IMR-90 (cell line): ENCODE data around the gene CD276. TPM values are rescaled to one million over a fixed set of nuclear protein-coding genes. Genes with fewer than 3 reads are reported as not detected.

Source experiments
- ATAC-seq: fragments of 200-7000 bp; cut with Tn5 transposase; 2 replicates; pipeline ENCODE4 v1.9.1; 2020; ENCODE audit warnings: low read depth, mild to moderate bottlenecking, moderate library complexity
- BruUV-seq: library from RNA; stranded (reverse); fragments of 400-500 nt; replicated peaks from 2 replicates; lab custom pipeline; 2021; lab: Mats Ljungman, UMichigan
- CTCF ChIA-PET: fragments of 300-600 bp; formaldehyde crosslinking; extraction: SDS; loops from one replicate; lab custom pipeline; 2021; ENCODE audit warnings: antibody characterized with exemption; lab: Yijun Ruan, JAX
- POLR2A ChIA-PET: fragments of 300-600 bp; sonication (Branson Sonifier 250); formaldehyde crosslinking; loops from one replicate; lab custom pipeline; 2022; ENCODE audit warnings: antibody characterized with exemption; ENCODE audit not compliant: unreplicated experiment; lab: Charles Lee
- DNase-seq: peaks from one replicate; pipeline ENCODE4 v3.0.0; 2013
- H2AFZ ChIP-seq: replicated peaks from 2 replicates; pipeline ENCODE3; 2013; ENCODE audit warnings: low read length, mild to moderate bottlenecking; ENCODE audit not compliant: poor library complexity
- H2AK5ac ChIP-seq: 2 replicates; pipeline ENCODE4 v1.6.1; 2013; ENCODE audit warnings: low read depth, low read length, inconsistent platforms
- H2AK9ac ChIP-seq: replicated peaks from 2 replicates; pipeline ENCODE3; 2013; ENCODE audit warnings: mild to moderate bottlenecking, low read depth, low read length, moderate library complexity; ENCODE audit not compliant: poor library complexity
- H2BK120ac ChIP-seq: 2 replicates; pipeline ENCODE4 v1.6.1; 2013; ENCODE audit warnings: low read depth, low read length, inconsistent platforms
- H2BK15ac ChIP-seq: 3 replicates; pipeline ENCODE4 v1.6.1; 2013; ENCODE audit warnings: low read depth, low read length, inconsistent platforms
- H2BK20ac ChIP-seq: 2 replicates; pipeline ENCODE4 v1.6.1; 2013; ENCODE audit warnings: low read depth, mild to moderate bottlenecking, inconsistent platforms, low read length, moderate library complexity
- H2BK5ac ChIP-seq: 2 replicates; pipeline ENCODE4 v1.6.1; 2013; ENCODE audit warnings: mild to moderate bottlenecking, low read depth, low read length, inconsistent platforms; ENCODE audit not compliant: poor library complexity, severe bottlenecking
- H3K14ac ChIP-seq: replicated peaks from 2 replicates; pipeline ENCODE4 v1.6.1; 2013; ENCODE audit warnings: low read depth, low read length, inconsistent platforms
- H3K18ac ChIP-seq: 2 replicates; pipeline ENCODE4 v1.6.1; 2013; ENCODE audit warnings: low read depth, low read length, control low read depth
- H3K23ac ChIP-seq: 2 replicates; pipeline ENCODE4 v1.6.1; 2013; ENCODE audit warnings: low read depth, low read length, inconsistent platforms
- H3K27ac ChIP-seq: 2 replicates; pipeline ENCODE4 v1.5.1; 2013; ENCODE audit warnings: mild to moderate bottlenecking, control low read depth, low read length; ENCODE audit not compliant: insufficient read depth
- H3K27me3 ChIP-seq: 2 replicates; pipeline ENCODE4 v1.6.1; 2013; ENCODE audit warnings: low read length; ENCODE audit not compliant: control insufficient read depth, insufficient read depth
- H3K36me3 ChIP-seq: 2 replicates; pipeline ENCODE4 v1.6.1; 2013; ENCODE audit warnings: low read length, mixed read lengths; ENCODE audit not compliant: control insufficient read depth, insufficient read depth
- H3K4ac ChIP-seq: 2 replicates; pipeline ENCODE4 v1.6.1; 2013; ENCODE audit warnings: low read depth, low read length, inconsistent platforms
- H3K4me1 ChIP-seq: 2 replicates; pipeline ENCODE4 v1.6.1; 2013; ENCODE audit warnings: low read length, mixed read lengths; ENCODE audit not compliant: control insufficient read depth, insufficient read depth
- H3K4me2 ChIP-seq: 2 replicates; pipeline ENCODE4 v1.6.1; 2013; ENCODE audit warnings: low read depth, mild to moderate bottlenecking, control low read depth, low read length, moderate library complexity
- H3K4me3 ChIP-seq: 2 replicates; pipeline ENCODE4 v1.5.1; 2013; ENCODE audit warnings: low read depth, mild to moderate bottlenecking, control low read depth, low read length, moderate library complexity; ENCODE audit not compliant: insufficient read depth
- H3K56ac ChIP-seq: 2 replicates; pipeline ENCODE4 v1.6.1; 2013; ENCODE audit warnings: low read length, inconsistent platforms; ENCODE audit not compliant: insufficient read depth; ENCODE audit errors: extremely low read depth
- H3K79me1 ChIP-seq, 2 experiments: 2 replicates each; pipeline ENCODE4 v1.6.1; 2013; ENCODE audit warnings: low read length in 2 of 2, inconsistent platforms in 1 of 2, low read depth in 1 of 2
- H3K9ac ChIP-seq: 2 replicates; pipeline ENCODE4 v1.6.1; 2013; ENCODE audit warnings: low read depth, low read length, control low read depth
- H3K9me1 ChIP-seq: 2 replicates; pipeline ENCODE4 v1.6.1; 2013; ENCODE audit warnings: low read length, inconsistent platforms; ENCODE audit not compliant: insufficient read depth
- H3K9me3 ChIP-seq: 2 replicates; pipeline ENCODE4 v1.6.1; 2013; ENCODE audit warnings: low read length; ENCODE audit not compliant: control insufficient read depth, insufficient read depth
- H4K20me1 ChIP-seq: 2 replicates; pipeline ENCODE4 v1.6.1; 2013; ENCODE audit warnings: low read length, inconsistent platforms; ENCODE audit not compliant: insufficient read depth
- H4K5ac ChIP-seq: 2 replicates; pipeline ENCODE4 v1.6.1; 2013; ENCODE audit warnings: mild to moderate bottlenecking, low read depth, low read length, control low read depth
- H4K8ac ChIP-seq, 2 experiments: 2 replicates each; pipeline ENCODE4 v1.6.1; 2013; ENCODE audit warnings: low read depth in 2 of 2, low read length in 2 of 2, control low read depth in 1 of 2, inconsistent platforms in 1 of 2
- H4K91ac ChIP-seq: 2 replicates; pipeline ENCODE4 v1.6.1; 2013; ENCODE audit warnings: low read depth, low read length, inconsistent platforms; ENCODE audit not compliant: insufficient read depth
- BHLHE40 ChIP-seq: fragments of 150-350 bp; IDR thresholded peaks from 2 replicates; pipeline ENCODE4 v1.6.1; 2016; ENCODE audit warnings: mild to moderate bottlenecking, low read depth, low read length
- CEBPB ChIP-seq: IDR thresholded peaks from 2 replicates; pipeline ENCODE4 v1.6.1; 2012; ENCODE audit warnings: low read depth, low read length, improper control_type of control experiment
- CTCF ChIP-seq: conservative IDR thresholded peaks from 2 replicates; pipeline ENCODE4 v1.5.1; 2012; ENCODE audit warnings: mild to moderate bottlenecking, low read depth, low read length, improper control_type of control experiment
- ELK1 ChIP-seq: fragments of 150-350 bp; IDR thresholded peaks from 2 replicates; pipeline ENCODE4 v1.6.1; 2016; ENCODE audit warnings: low read depth, mild to moderate bottlenecking, low read length, moderate library complexity, borderline replicate concordance
- MAFK ChIP-seq: IDR thresholded peaks from 2 replicates; pipeline ENCODE4 v1.6.1; 2012; ENCODE audit warnings: low read depth, low read length, improper control_type of control experiment
- NFE2L2 ChIP-seq: fragments of 150-350 bp; IDR thresholded peaks from 2 replicates; pipeline ENCODE4 v1.6.1; 2016; ENCODE audit warnings: low read depth, mild to moderate bottlenecking, low read length
- POLR2A ChIP-seq: IDR thresholded peaks from 2 replicates; pipeline ENCODE4 v1.6.1; 2012; ENCODE audit warnings: mild to moderate bottlenecking, low read depth, low read length
- RCOR1 ChIP-seq: IDR thresholded peaks from 2 replicates; pipeline ENCODE4 v1.6.1; 2012; ENCODE audit warnings: mild to moderate bottlenecking, low read length, improper control_type of control experiment; ENCODE audit not compliant: insufficient replicate concordance
- RFX5 ChIP-seq: IDR thresholded peaks from 2 replicates; pipeline ENCODE4 v1.8.0; 2012; ENCODE audit warnings: low read depth, mild to moderate bottlenecking, low read length, moderate library complexity
- SMC3 ChIP-seq: fragments of 150-350 bp; IDR thresholded peaks from 2 replicates; pipeline ENCODE4 v1.6.1; 2016; ENCODE audit warnings: low read depth, mild to moderate bottlenecking, antibody characterized with exemption, low read length, moderate library complexity
- WGBS, 2 experiments: methylation state at CpG; one replicate each; pipeline versions ENCODE4 v1.1.5 to v1.1.7; 2013; ENCODE audit warnings: missing lambda C conversion rate in 2 of 2; ENCODE audit not compliant: insufficient read length in 1 of 2; ENCODE audit errors: extremely low coverage in 2 of 2; 5-methylcytosine and 5-hydroxymethylcytosine counted together
- dilution Hi-C: fragments of 300-500 bp; cut with HindIII; formaldehyde crosslinking; loops from one replicate; pipeline ENCODE4 v1.14.3; 2018; ENCODE audit warnings: low sequenced_read_pairs; ENCODE audit not compliant: unreplicated experiment
- in situ Hi-C: fragments of 300-500 bp; cut with MboI; formaldehyde crosslinking; loops from 3 replicates; pipeline ENCODE4 v1.14.3; 2019; ENCODE audit warnings: low sequenced_read_pairs, inconsistent platforms, mixed read lengths
- intact Hi-C: fragments of 100-400 bp; cut with micrococcal nuclease; formaldehyde crosslinking; loops from 2 replicates; pipeline ENCODE4 v1.10.0; 2022
- polyA plus RNA-seq, 3 experiments: library from polyadenylated mRNA; depleted of rRNA; stranded (reverse); fragments of >200 nt; gene quantifications; 2 replicates each; pipeline ENCODE4 v1.2.3, GENCODE V29; 2012; ENCODE audit warnings: low replicate concordance in 1 of 3
- total RNA-seq: library from RNA; depleted of rRNA; stranded (reverse); fragments of >200 nt; gene quantifications from 2 replicates; pipeline ENCODE4 v1.2.3, GENCODE V29; 2012

The CD276 gene
- total and polyA plus RNA-seq, 2 of the 4 experiments (the other 2 are of a cell fraction) = 30.8 to 149 TPM

GRCh38 chr15:73647259-73648013 is 36.7 kb upstream of the CD276 start (continued):
- TF ChIP-seq MAFK = no peak

GRCh38 chr15:73648014-73648295 is 36.2 kb upstream of the CD276 start:
- Histone ChIP-seq H3K4me3 (no peak overlapping the region), H3K4me2 (no peak overlapping the region), H3K9me1 (no peaks in the 10 kb centered on the region), H3K56ac (no peak overlapping the region), H2AK5ac (no peak overlapping the region), H2BK120ac (no peak overlapping the region), H3K27me3 (peaks cover 8% of the 10 kb centered on the region), H4K91ac (no peak overlapping the region), H2BK15ac (no peak overlapping the region), H4K5ac (no peak overlapping the region), H3K79me1 (no peaks in the 10 kb centered on the region), H3K23ac (no peak overlapping the region), H3K9me3 (no peaks in the 10 kb centered on the region), H4K8ac (no peak overlapping the region), H3K14ac (no peak overlapping the region), H3K27ac (no peak overlapping the region), H2BK20ac (no peak overlapping the region), H2BK5ac (no peak overlapping the region), H4K20me1 (no peaks in the 10 kb centered on the region; the same call in 1 of the 2 replicates), H3K9ac (no peak overlapping the region), H2AFZ (no peak overlapping the region), H3K4me1 (no peaks in the 10 kb centered on the region), H3K4ac (no peak overlapping the region), H2AK9ac (no peak overlapping the region), H3K36me3 (no peaks in the 10 kb centered on the region), H3K18ac (no peak overlapping the region)
- WGBS, 2 experiments = no CpG with 5 or more reads among the region's 2 CpGs
- no TSS peak for BruUV-seq
- ChIA-PET CTCF (interaction anchor here (4.4 kb wide), 1 partner anchor 12 kb away, joined by 25 read pairs; no protein-coding TSS in a partner anchor), POLR2A (no interaction called here)
- no peak for ATAC-seq
- TF ChIP-seq BHLHE40 (no peak), ELK1 (no peak), MAFK (no peak), POLR2A (no peak), SMC3 (no peak), NFE2L2 (no peak), CTCF (no peak), RFX5 (no peak), CEBPB (no peak), RCOR1 (no peak)
- dilution Hi-C loops (no loop called here), intact Hi-C loops (no loop called here), in situ Hi-C loops (no loop called here)
- no peak for DNase-seq
